DND-41 (cell line): ENCODE measurements around the gene NPAS1.

Source experiments
- ATAC-seq: fragments of 200-7000 bp; cut with Tn5 transposase; 3 replicates; pipeline ENCODE4 v1.9.1; 2021; ENCODE audit warnings: low read depth; ENCODE audit not compliant: insufficient read depth
- DNase-seq: peaks from one replicate; pipeline ENCODE4 v3.0.0-alpha.2; 2020
- H2AFZ ChIP-seq: 2 replicates; pipeline ENCODE4 v1.6.0; 2012; ENCODE audit warnings: low read depth, low read length
- H3K27ac ChIP-seq: 2 replicates; pipeline ENCODE4 v1.5.1; 2012; ENCODE audit warnings: low read length, inconsistent platforms
- H3K27me3 ChIP-seq: fragments of 200-600 bp; sonication (generic); 2 replicates; pipeline ENCODE4 v1.6.0; 2012; ENCODE audit warnings: low read length, mild to moderate bottlenecking, inconsistent platforms; ENCODE audit not compliant: insufficient read depth, poor library complexity
- H3K36me3 ChIP-seq: 2 replicates; pipeline ENCODE4 v1.5.1; 2012; ENCODE audit warnings: low read length, inconsistent platforms; ENCODE audit not compliant: insufficient read depth
- H3K4me1 ChIP-seq: 2 replicates; pipeline ENCODE4 v1.5.1; 2012; ENCODE audit warnings: mild to moderate bottlenecking, low read length; ENCODE audit not compliant: insufficient read depth
- H3K4me2 ChIP-seq: 2 replicates; pipeline ENCODE4 v1.6.0; 2012; ENCODE audit warnings: mild to moderate bottlenecking, moderate library complexity, low read length, inconsistent platforms; ENCODE audit not compliant: insufficient read depth
- H3K4me3 ChIP-seq, 2 experiments: fragments of 200-600 bp in 1 of 2; shearing (Covaris generic) in 1 of 2; 2 replicates each; pipeline ENCODE4 v1.5.1; 2012 to 2016; ENCODE audit warnings: inconsistent platforms in 2 of 2, low read length in 2 of 2, mild to moderate bottlenecking in 2 of 2, low read depth in 1 of 2, moderate library complexity in 1 of 2
- H3K79me2 ChIP-seq: 2 replicates; pipeline ENCODE4 v1.6.0; 2012; ENCODE audit warnings: low read length, inconsistent platforms; ENCODE audit not compliant: insufficient read depth
- H3K9ac ChIP-seq: 2 replicates; pipeline ENCODE4 v1.6.0; 2012; ENCODE audit warnings: low read depth, mild to moderate bottlenecking, inconsistent platforms, low read length, moderate library complexity
- H3K9me3 ChIP-seq: 2 replicates; pipeline ENCODE4 v1.5.1; 2012; ENCODE audit warnings: low read length, moderate library complexity, mild to moderate bottlenecking, inconsistent platforms; ENCODE audit not compliant: insufficient read depth, severe bottlenecking
- H4K20me1 ChIP-seq: 2 replicates; pipeline ENCODE4 v1.6.0; 2012; ENCODE audit warnings: low read length; ENCODE audit not compliant: insufficient read depth
- CTCF ChIP-seq: IDR thresholded peaks from 2 replicates; pipeline ENCODE4 v1.5.1; 2012; ENCODE audit warnings: borderline replicate concordance, low read length, moderate library complexity, mild to moderate bottlenecking; ENCODE audit not compliant: poor library complexity, severe bottlenecking; ENCODE audit errors: extremely low read depth
- EZH2 ChIP-seq: IDR thresholded peaks from 3 replicates; pipeline ENCODE4 v1.6.1; 2012; ENCODE audit warnings: borderline replicate concordance, low read depth, mild to moderate bottlenecking, moderate library complexity, low read length, inconsistent platforms; ENCODE audit not compliant: severe bottlenecking

NPAS1 gene

GRCh38 chr19:47021536-47022139 lies 2.0 kb downstream of the NPAS1 start:
- no peaks in the 10 kb centered on the region for H3K9me3 ChIP-seq
- H4K20me1 ChIP-seq, result no peaks in the 10 kb centered on the region
- no peak overlapping the region for H3K4me3 ChIP-seq
- H3K79me2 ChIP-seq, result no peaks in the 10 kb centered on the region
- H3K4me2 ChIP-seq, result no peak overlapping the region
- no peak overlapping the region for H3K27ac ChIP-seq
- no peak overlapping the region for H3K9ac ChIP-seq
- DNase-seq (no peak), ATAC-seq (no peak)
- no peak overlapping the region for H2AFZ ChIP-seq
- H3K27me3 ChIP-seq, result peaks cover 18% of the 10 kb centered on the region
- TF ChIP-seq EZH2 (no peak), CTCF (no peak)
- no peaks in the 10 kb centered on the region for H3K36me3 ChIP-seq
- H3K4me1 ChIP-seq, result 0 out of 2 replicates have a peak, but pooled peaks cover 4% of the 10 kb centered on the region

GRCh38 chr19:47022140-47022536 lies 2.5 kb downstream of the NPAS1 start:
- Histone ChIP-seq H3K4me2 (no peak overlapping the region), H2AFZ (no peak overlapping the region)
- DNase-seq, result no peak

GRCh38 chr19:47022541-47023447 lies 3.2 kb downstream of the NPAS1 start:
- H3K4me3 ChIP-seq, result no peak overlapping the region
- no peak overlapping the region for H3K27ac ChIP-seq
- no peak overlapping the region for H3K4me2 ChIP-seq
- TF ChIP-seq EZH2, result peak; percentile 58
- no peak for TF ChIP-seq CTCF
- H3K9ac ChIP-seq, result no peak overlapping the region
- 0 out of 2 replicates have a peak, but pooled peaks cover 4% of the 10 kb centered on the region for H3K4me1 ChIP-seq
- H4K20me1 ChIP-seq, result no peaks in the 10 kb centered on the region
- H2AFZ ChIP-seq, result no peak overlapping the region
- DNase-seq (no peak), ATAC-seq (no peak)
- H3K79me2 ChIP-seq, result no peaks in the 10 kb centered on the region
- H3K27me3 ChIP-seq, result peaks cover 21% of the 10 kb centered on the region
- H3K36me3 ChIP-seq, result no peaks in the 10 kb centered on the region
- no peaks in the 10 kb centered on the region for H3K9me3 ChIP-seq

More at GRCh38 chr19:47022140-47022536, 2.5 kb downstream of the NPAS1 start:
- no peaks in the 10 kb centered on the region for H3K9me3 ChIP-seq
- H4K20me1 ChIP-seq, result no peaks in the 10 kb centered on the region
- no peak for ATAC-seq
- no peaks in the 10 kb centered on the region for H3K79me2 ChIP-seq
- no peak overlapping the region for H3K9ac ChIP-seq
- H3K4me1 ChIP-seq, result 0 out of 2 replicates have a peak, but pooled peaks cover 4% of the 10 kb centered on the region
- no peaks in the 10 kb centered on the region for H3K36me3 ChIP-seq
- TF ChIP-seq CTCF (no peak), EZH2 (no peak)
- H3K27ac ChIP-seq, result no peak overlapping the region
- H3K4me3 ChIP-seq, result no peak overlapping the region
- H3K27me3 ChIP-seq, result peaks cover 18% of the 10 kb centered on the region
